ENCODE results near the gene ATF4.

ATF4 gene

GRCh38 chr22:39520226-39521105, at the start of gene ATF4:
TSS of gene ATF4 (plus strand) at chr22:39520562. CDS start at chr22:39521446, 884 bp downstream.
- DNase-seq (ENCODE audit: low read depth in 2 of 2), result peak; percentile 74

- DNase-seq (ENCODE audit: low read depth in 2 of 2), result no peak
Observed at GRCh38 chr22:39471381-39472141, 48.8 kb upstream of the ATF4 start.

GRCh38 chr22:39472570-39473556, 47.5 kb upstream of the ATF4 start:
- DNase-seq (ENCODE audit: low read depth in 2 of 2), result no peak

- no peak for DNase-seq (ENCODE audit: low read depth in 2 of 2)
Observed at GRCh38 chr22:39473851-39474250, 46.5 kb upstream of the ATF4 start.

GRCh38 chr22:39474351-39475111, 45.8 kb upstream of the ATF4 start:
- DNase-seq (ENCODE audit: low read depth in 2 of 2), result no peak

- no peak for DNase-seq (ENCODE audit: low read depth in 2 of 2)
Observed at GRCh38 chr22:39475337-39475736, 45.0 kb upstream of the ATF4 start.

- DNase-seq (ENCODE audit: low read depth in 2 of 2), result no peak
Observed at GRCh38 chr22:39475902-39476301, 44.5 kb upstream of the ATF4 start.

GRCh38 chr22:39476664-39477063, 43.7 kb upstream of the ATF4 start:
- DNase-seq (ENCODE audit: low read depth in 2 of 2), result no peak

GRCh38 chr22:39477542-39477941, 42.8 kb upstream of the ATF4 start:
- DNase-seq (ENCODE audit: low read depth in 2 of 2), result no peak

GRCh38 chr22:39478441-39478850, 41.9 kb upstream of the ATF4 start:
- no peak for DNase-seq (ENCODE audit: low read depth in 2 of 2)

- no peak for DNase-seq (ENCODE audit: low read depth in 2 of 2)
Observed at GRCh38 chr22:39479254-39479653, 41.1 kb upstream of the ATF4 start.

- no peak for DNase-seq (ENCODE audit: low read depth in 2 of 2)
Observed at GRCh38 chr22:39480557-39480956, 39.8 kb upstream of the ATF4 start.

GRCh38 chr22:39481054-39481453, 39.3 kb upstream of the ATF4 start:
- no peak for DNase-seq (ENCODE audit: low read depth in 2 of 2)

GRCh38 chr22:39481595-39481994, 38.8 kb upstream of the ATF4 start:
- no peak for DNase-seq (ENCODE audit: low read depth in 2 of 2)

- DNase-seq (ENCODE audit: low read depth in 2 of 2), result no peak
Observed at GRCh38 chr22:39482768-39483167, 37.6 kb upstream of the ATF4 start.

GRCh38 chr22:39486951-39487825, 33.2 kb upstream of the ATF4 start:
- no peak for DNase-seq (ENCODE audit: low read depth in 2 of 2)

GRCh38 chr22:39487826-39488520, 32.4 kb upstream of the ATF4 start:
- no peak for DNase-seq (ENCODE audit: low read depth in 2 of 2)

GRCh38 chr22:39488563-39489083, 31.7 kb upstream of the ATF4 start:
- DNase-seq (ENCODE audit: low read depth in 2 of 2), result no peak

Measured in stimulated activated CD8-positive, alpha-beta memory T cell treated with anti-CD3 and anti-CD28 coated beads, Interleukin-15, amount 100 ng/mL, for 48 hours (primary cell).